Body of pancreas (tissue), 4 donors: Measurements from ENCODE around the gene MT1G. TPM values are rescaled to one million over a fixed set of nuclear protein-coding genes. Genes with fewer than 3 reads are reported as not detected.
"Not testable (repeated sequence)": the region's sequence is repeated elsewhere in the genome, so short reads cannot be mapped to it uniquely, and the experiment has no call there.

ENCODE experiments used
- ATAC-seq: fragments of 150-250 bp; one replicate; pipeline ENCODE4 v1.9.1; 2016
- DNase-seq, 4 donors: peaks; one replicate each; pipeline ENCODE4 v3.0.0-alpha.2; 2019
- H3K27ac ChIP-seq, 4 donors: fragments of 200-600 bp; sonication (generic); 1 replicate in 3 of 4; 2 replicates in 1 of 4; pipeline versions ENCODE4 v1.5.1 to v1.6.1; 2016 to 2019; ENCODE audit warnings: mild to moderate bottlenecking in 1 of 4, mixed read lengths in 1 of 4, moderate library complexity in 1 of 4
- H3K27me3 ChIP-seq, 2 donors: fragments of 200-600 bp; sonication (generic); one replicate each; pipeline ENCODE4 v1.6.0; 2016; ENCODE audit warnings: mild to moderate bottlenecking in 1 of 2
- H3K36me3 ChIP-seq, 2 donors: fragments of 200-600 bp; sonication (generic); replicated peaks in 1 of 2; 2 replicates each; pipeline ENCODE4 v1.5.1; 2016; ENCODE audit warnings: low read depth in 2 of 2; ENCODE audit not compliant: insufficient read depth in 1 of 2
- H3K4me1 ChIP-seq: fragments of 200-600 bp; sonication (generic); one replicate; pipeline ENCODE4 v1.6.0; 2016
- H3K4me3 ChIP-seq, 2 donors: fragments of 200-600 bp; sonication (generic); 1 replicate in 1 of 2; 2 replicates in 1 of 2; pipeline ENCODE4 v1.5.1; 2016 to 2019
- H3K9me3 ChIP-seq, 3 donors: fragments of 200-600 bp; sonication (generic); 1 replicate in 2 of 3; 2 replicates in 1 of 3; pipeline ENCODE4 v1.5.1; 2016
- CTCF ChIP-seq, 7 experiments: fragments of 450-650 bp in 4 of 7; fragments of 200-600 bp in 3 of 7; sonication (generic) in 3 of 7; IDR thresholded peaks; one replicate each; pipeline ENCODE4 v1.5.1; 2016 to 2019; ENCODE audit warnings: antibody characterized with exemption in 7 of 7
- POLR2A ChIP-seq, 3 donors: fragments of 450-650 bp; IDR thresholded peaks; one replicate each; pipeline ENCODE4 v1.6.1; 2016; ENCODE audit warnings: antibody characterized with exemption in 3 of 3, mild to moderate bottlenecking in 2 of 3
- WGBS, 2 donors: methylation state at CpG; one replicate each; pipeline ENCODE4 v1.1.5; 2017; 5-methylcytosine and 5-hydroxymethylcytosine counted together
- intact Hi-C: fragments of 100-400 bp; cut with DNase I; formaldehyde crosslinking; loops from one replicate; pipeline ENCODE4 v1.15.1; 2023
- total RNA-seq, 2 donors: library from RNA; depleted of rRNA; stranded (reverse); fragments of >200 nt; gene quantifications; one replicate each; pipeline ENCODE4 v1.1.0, GENCODE V29; 2016

MT1G gene
- total RNA-seq, 2 donors from 2014 or later = 95.2 to 413 TPM

DNA sequence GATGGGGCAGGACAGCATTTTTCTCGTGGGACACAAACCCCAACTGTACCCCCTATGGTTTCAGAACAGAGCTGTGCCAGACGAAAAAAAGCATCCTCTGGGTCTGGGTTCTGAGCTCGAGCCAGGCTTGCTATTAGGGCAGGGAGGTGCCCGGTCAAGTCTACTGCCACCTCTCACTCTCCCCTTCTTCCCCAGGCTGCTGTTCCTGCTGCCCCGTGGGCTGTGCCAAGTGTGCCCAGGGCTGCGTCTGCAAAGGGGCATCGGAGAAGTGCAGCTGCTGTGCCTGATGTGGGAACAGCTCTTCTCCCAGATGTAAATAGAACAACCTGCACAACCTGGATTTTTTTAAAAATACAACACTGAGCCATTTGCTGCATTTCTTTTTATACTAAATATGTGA is 41.2 kb downstream of the MT1G start:
- peak in 2 of 4 donors; percentile 29 to 54 for DNase-seq
- Histone ChIP-seq H3K9me3 (no peaks in the 10 kb centered on the region), H3K27ac (peak overlapping the region; percentile 93 to 98 (median 98)), H3K4me3 (peak overlapping the region; percentile 29 to 40), H3K36me3 (no peaks in the 10 kb centered on the region), H3K27me3 (no peaks in the 10 kb centered on the region), H3K4me1 (peaks cover 36% of the 10 kb centered on the region)
- ATAC-seq = no peak
- WGBS, 2 donors = 13 to 19% methylated on average over 6 to 7 of the region's 7 CpGs
- TF ChIP-seq CTCF (IDR thresholded peaks at IDR 0.05) = no peak
- intact Hi-C loops = no loop called here

GRCh38 chr16:56625943-56626654 is 41.8 kb downstream of the MT1G start:
- Histone ChIP-seq H3K27ac (peak overlapping the region; percentile 93 to 98 (median 98)), H3K36me3 (no peaks in the 10 kb centered on the region), H3K4me3 (peak overlapping the region; percentile 29 to 40), H3K27me3 (no peaks in the 10 kb centered on the region), H3K9me3 (no peaks in the 10 kb centered on the region), H3K4me1 (peaks cover 30% of the 10 kb centered on the region)
- WGBS, 2 donors = 4 to 6% methylated on average over 14 to 16 of the region's 16 CpGs
- intact Hi-C loops = no loop called here
- TF ChIP-seq POLR2A (IDR thresholded peaks at IDR 0.05) (no peak), CTCF (IDR thresholded peaks at IDR 0.05) (no peak)
- DNase-seq (peak; percentile 71 to 87 (median 80)), ATAC-seq (peak; percentile 69)

- DNase-seq = peak; percentile 86 to 96 (median 90)
Observed at GRCh38 chr16:56625140-56625942, 42.5 kb downstream of the MT1G start, which contains the start of gene MT1E. Gene MT1E (plus strand): TSS chr16:56625781. CDS start chr16:56625852, 71 bp downstream.

DNA sequence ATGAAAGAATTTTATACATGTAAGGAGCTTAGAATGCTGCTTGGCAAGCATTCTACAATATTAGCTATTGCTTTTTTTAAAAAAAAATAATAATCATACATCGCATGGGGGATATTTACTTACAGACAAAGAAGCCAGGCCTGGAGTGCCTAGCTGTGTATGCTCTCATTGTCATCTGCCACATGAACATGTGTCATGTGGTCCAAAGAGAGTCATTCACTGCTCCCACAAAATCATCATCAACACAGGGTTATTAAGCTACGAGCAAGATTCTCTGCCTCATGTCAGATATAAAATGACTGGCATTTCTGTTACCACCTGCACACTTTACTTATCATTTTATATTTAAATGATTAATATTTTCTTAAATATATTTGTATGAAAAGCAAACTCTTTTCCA is 44.2 kb downstream of the MT1G start:
- TF ChIP-seq CTCF (IDR thresholded peaks at IDR 0.05) = no peak
- TF ChIP-seq POLR2A (IDR thresholded peaks at IDR 0.05) = no peak
- 89 to 95% methylated on average over 2 of the region's 2 CpGs for WGBS, 2 donors
- intact Hi-C loops = no loop called here
- Histone ChIP-seq H3K4me3 (no peak overlapping the region), H3K27me3 (no peaks in the 10 kb centered on the region), H3K9me3 (no peaks in the 10 kb centered on the region), H3K27ac (no peak overlapping the region), H3K36me3 (no peaks in the 10 kb centered on the region), H3K4me1 (peaks cover 40% of the 10 kb centered on the region)
- ATAC-seq (no peak), DNase-seq (no peak)

More at GRCh38 chr16:56625140-56625942, 42.5 kb downstream of the MT1G start, which contains the start of gene MT1E:
- peak; percentile 88 for ATAC-seq
- Histone ChIP-seq H3K9me3 (no peaks in the 10 kb centered on the region), H3K4me1 (peaks cover 30% of the 10 kb centered on the region), H3K27ac (peak within 1 kb of the TSS; percentile 93 to 98 (median 98)), H3K4me3 (peak within 1 kb of the TSS; percentile 29 to 40), H3K27me3 (no peaks in the 10 kb centered on the region), H3K36me3 (no peaks in the 10 kb centered on the region)
- intact Hi-C loops = no loop called here
- 0 to 4% methylated on average over 23 to 62 of the region's 62 CpGs for WGBS, 2 donors
- TF ChIP-seq CTCF (IDR thresholded peaks at IDR 0.05) (peak in 1 of 7 experiments; percentile 21), POLR2A (IDR thresholded peaks at IDR 0.05) (peak; percentile 92 to 99 (median 99))

GRCh38 chr16:56623184-56623583 is 44.7 kb downstream of the MT1G start:
- H3K27me3 ChIP-seq, H3K27ac ChIP-seq, H3K36me3 ChIP-seq, H3K9me3 ChIP-seq, DNase-seq, ATAC-seq, H3K4me3 ChIP-seq, intact Hi-C loops: not testable (repeated sequence)
- H3K4me1 ChIP-seq = peaks cover 45% of the 10 kb centered on the region
- WGBS, 2 donors = 89 to 92% methylated on average over 5 of the region's 5 CpGs

GRCh38 chr16:56621665-56622445 is 46.0 kb downstream of the MT1G start:
- H3K9me3 ChIP-seq, DNase-seq, H3K27ac ChIP-seq, H3K4me3 ChIP-seq, H3K36me3 ChIP-seq, ATAC-seq, intact Hi-C loops, H3K27me3 ChIP-seq: not testable (repeated sequence)
- peaks cover 46% of the 10 kb centered on the region for H3K4me1 ChIP-seq
- 80 to 89% methylated on average over 4 of the region's 4 CpGs for WGBS, 2 donors
